IPS-11a (cell line): ENCODE results near the gene CARD19.

Experiments
- H3K4me3 ChIP-seq: one replicate; pipeline ENCODE4 v1.5.1; 2013; ENCODE audit warnings: low read depth, low read length, control low read depth

Gene CARD19

GRCh38 chr9:93086447-93087224 lies 9.4 kb upstream of the CARD19 start:
- H3K4me3 ChIP-seq, result no peak overlapping the region

- H3K4me3 ChIP-seq, result no peak overlapping the region
Measured at GRCh38 chr9:93087971-93088655, 7.9 kb upstream of the CARD19 start.

GRCh38 chr9:93088656-93089015 lies 7.4 kb upstream of the CARD19 start:
- no peak overlapping the region for H3K4me3 ChIP-seq

GRCh38 chr9:93089024-93089423 lies 7.0 kb upstream of the CARD19 start:
- no peak overlapping the region for H3K4me3 ChIP-seq

GRCh38 chr9:93089481-93089991 lies 6.5 kb upstream of the CARD19 start:
- no peak overlapping the region for H3K4me3 ChIP-seq

GRCh38 chr9:93090091-93090655 lies 5.8 kb upstream of the CARD19 start:
- H3K4me3 ChIP-seq, result no peak overlapping the region

GRCh38 chr9:93091056-93091452 lies 5.0 kb upstream of the CARD19 start:
- no peak overlapping the region for H3K4me3 ChIP-seq

GRCh38 chr9:93091453-93092081 lies 4.5 kb upstream of the CARD19 start:
- H3K4me3 ChIP-seq, result no peak overlapping the region

GRCh38 chr9:93092251-93092991 lies 3.6 kb upstream of the CARD19 start:
- no peak overlapping the region for H3K4me3 ChIP-seq

GRCh38 chr9:93093127-93093876 lies 2.7 kb upstream of the CARD19 start:
- no peak overlapping the region for H3K4me3 ChIP-seq

GRCh38 chr9:93093877-93094657 lies 1.9 kb upstream of the CARD19 start:
- H3K4me3 ChIP-seq, result no peak overlapping the region

GRCh38 chr9:93094658-93095204 lies 1.3 kb upstream of the CARD19 start:
- H3K4me3 ChIP-seq, result peak overlapping the region; percentile 28

- peak overlapping the region; percentile 28 for H3K4me3 ChIP-seq
Measured at GRCh38 chr9:93095205-93096130, 549 bp upstream of the CARD19 start.

- peak overlapping the region; percentile 75 for H3K4me3 ChIP-seq
Measured at GRCh38 chr9:93096811-93097382, 880 bp downstream of the CARD19 start.

GRCh38 chr9:93097511-93098201 lies 1.6 kb downstream of the CARD19 start:
- no peak overlapping the region for H3K4me3 ChIP-seq

GRCh38 chr9:93098236-93098946 lies 2.4 kb downstream of the CARD19 start:
- H3K4me3 ChIP-seq, result no peak overlapping the region
